ENCODE data around the gene OR10H3. TPM values are rescaled to one million over a fixed set of nuclear protein-coding genes. Genes with fewer than 3 reads are reported as not detected.
"Not testable (repeated sequence)": the region's sequence is repeated elsewhere in the genome, so short reads cannot be mapped to it uniquely, and the experiment has no call there.

OR10H3 gene
- total RNA-seq, 2 experiments from 2014 or later = not detected

DNA sequence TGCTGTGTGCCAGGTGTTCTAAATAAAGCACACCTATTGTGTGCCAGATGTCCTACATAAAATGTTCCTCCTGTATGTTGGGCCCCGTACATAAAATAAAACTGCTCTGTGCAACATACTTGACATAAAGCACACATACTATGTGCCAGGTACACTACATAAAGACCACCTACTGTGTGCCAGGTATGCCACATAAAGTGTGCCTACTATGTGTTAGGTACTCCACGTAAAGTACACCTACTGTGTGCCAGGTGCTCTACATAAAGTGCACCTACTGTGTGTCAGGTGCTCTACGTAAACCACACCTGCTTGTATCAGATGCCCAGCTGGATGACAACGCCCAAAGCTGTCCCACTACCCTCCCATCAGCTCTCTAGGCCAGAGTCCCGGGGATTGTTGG, 43.9 kb downstream of the OR10H3 start:
- CTCF ChIA-PET = no interaction called here
- Mint-ChIP-seq H3K27me3 (no peaks in the 10 kb centered on the region), H3K4me1 (ENCODE audit: low read depth) (no peaks in the 10 kb centered on the region), H3K36me3 (ENCODE audit: low read depth) (no peaks in the 10 kb centered on the region), H3K27ac (no peak overlapping the region), H3K4me3 (no peak overlapping the region), H3K9me3 (no peaks in the 10 kb centered on the region)
- ATAC-seq (no peak), DNase-seq (no peak)
- POLR2A ChIA-PET = interaction anchor here (0.6 kb wide), 1 partner anchor 141 kb away, joined by 3 read pairs; no protein-coding TSS in a partner anchor
- intact Hi-C loops (cut with micrococcal nuclease) = no loop called here
- TF ChIP-seq, protein P1, sequence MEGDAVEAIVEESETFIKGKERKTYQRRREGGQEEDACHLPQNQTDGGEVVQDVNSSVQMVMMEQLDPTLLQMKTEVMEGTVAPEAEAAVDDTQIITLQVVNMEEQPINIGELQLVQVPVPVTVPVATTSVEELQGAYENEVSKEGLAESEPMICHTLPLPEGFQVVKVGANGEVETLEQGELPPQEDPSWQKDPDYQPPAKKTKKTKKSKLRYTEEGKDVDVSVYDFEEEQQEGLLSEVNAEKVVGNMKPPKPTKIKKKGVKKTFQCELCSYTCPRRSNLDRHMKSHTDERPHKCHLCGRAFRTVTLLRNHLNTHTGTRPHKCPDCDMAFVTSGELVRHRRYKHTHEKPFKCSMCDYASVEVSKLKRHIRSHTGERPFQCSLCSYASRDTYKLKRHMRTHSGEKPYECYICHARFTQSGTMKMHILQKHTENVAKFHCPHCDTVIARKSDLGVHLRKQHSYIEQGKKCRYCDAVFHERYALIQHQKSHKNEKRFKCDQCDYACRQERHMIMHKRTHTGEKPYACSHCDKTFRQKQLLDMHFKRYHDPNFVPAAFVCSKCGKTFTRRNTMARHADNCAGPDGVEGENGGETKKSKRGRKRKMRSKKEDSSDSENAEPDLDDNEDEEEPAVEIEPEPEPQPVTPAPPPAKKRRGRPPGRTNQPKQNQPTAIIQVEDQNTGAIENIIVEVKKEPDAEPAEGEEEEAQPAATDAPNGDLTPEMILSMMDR (IDR thresholded peaks at IDR 0.05) = no peak

DNA sequence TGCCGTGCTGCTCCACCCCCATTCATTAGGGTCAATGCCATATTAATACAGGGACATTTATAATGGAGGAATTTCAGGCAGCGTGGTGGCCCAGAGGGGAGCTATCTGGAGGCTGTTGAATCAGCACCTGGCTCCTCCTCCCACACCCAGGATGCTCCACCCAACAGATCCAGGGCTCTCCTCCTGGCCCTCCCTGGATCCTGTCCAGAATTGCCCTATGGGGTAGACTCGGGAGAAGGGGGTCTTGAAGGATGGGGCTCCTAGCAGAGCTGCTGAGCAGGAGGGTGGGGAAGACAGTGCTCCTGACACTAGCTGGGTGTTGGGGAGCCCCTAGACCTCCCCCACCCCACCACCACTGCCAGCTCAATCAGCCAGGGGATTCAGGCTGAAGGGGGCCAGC, 44.4 kb downstream of the OR10H3 start:
- no peak for DNase-seq
- peaks cover 1% of the 10 kb centered on the region for H3K27me3 Mint-ChIP-seq
- H3K4me3 Mint-ChIP-seq = no peak overlapping the region
- ATAC-seq = no peak
- H3K4me1 Mint-ChIP-seq (ENCODE audit: low read depth) = no peaks in the 10 kb centered on the region
- no peaks in the 10 kb centered on the region for H3K9me3 Mint-ChIP-seq
- H3K27ac Mint-ChIP-seq = no peak overlapping the region
- CTCF ChIA-PET = no interaction called here
- TF ChIP-seq, protein P1 (IDR thresholded peaks at IDR 0.05) = no peak
- no peaks in the 10 kb centered on the region for H3K36me3 Mint-ChIP-seq (ENCODE audit: low read depth)
- POLR2A ChIA-PET = no interaction called here
- intact Hi-C loops (cut with micrococcal nuclease) = no loop called here

DNA sequence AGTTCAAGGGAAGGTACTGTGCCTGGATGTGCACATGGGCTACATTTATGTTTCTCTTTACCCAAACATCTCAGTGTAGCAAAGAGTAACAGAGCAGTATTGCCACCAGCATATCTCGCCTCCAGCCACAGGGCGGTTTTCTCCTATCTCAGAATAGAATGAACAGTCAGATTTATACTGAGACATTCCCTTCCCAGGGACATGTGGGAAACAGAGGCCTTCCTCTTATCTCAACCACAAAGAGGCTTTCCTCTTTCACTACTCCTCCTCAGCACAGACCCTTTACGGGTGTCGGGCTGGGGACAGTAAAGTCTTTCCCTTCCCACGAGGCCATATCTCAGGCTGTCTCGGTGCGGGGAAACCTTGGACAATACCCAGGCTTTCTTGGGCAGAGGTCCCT, 45.1 kb downstream of the OR10H3 start:
- CTCF ChIA-PET; DNase-seq; POLR2A ChIA-PET; ATAC-seq; H3K27me3 Mint-ChIP-seq; H3K4me1 Mint-ChIP-seq (ENCODE audit: low read depth); intact Hi-C loops (cut with micrococcal nuclease); H3K36me3 Mint-ChIP-seq (ENCODE audit: low read depth); H3K27ac Mint-ChIP-seq; H3K9me3 Mint-ChIP-seq; H3K4me3 Mint-ChIP-seq: not testable (repeated sequence)

DNA sequence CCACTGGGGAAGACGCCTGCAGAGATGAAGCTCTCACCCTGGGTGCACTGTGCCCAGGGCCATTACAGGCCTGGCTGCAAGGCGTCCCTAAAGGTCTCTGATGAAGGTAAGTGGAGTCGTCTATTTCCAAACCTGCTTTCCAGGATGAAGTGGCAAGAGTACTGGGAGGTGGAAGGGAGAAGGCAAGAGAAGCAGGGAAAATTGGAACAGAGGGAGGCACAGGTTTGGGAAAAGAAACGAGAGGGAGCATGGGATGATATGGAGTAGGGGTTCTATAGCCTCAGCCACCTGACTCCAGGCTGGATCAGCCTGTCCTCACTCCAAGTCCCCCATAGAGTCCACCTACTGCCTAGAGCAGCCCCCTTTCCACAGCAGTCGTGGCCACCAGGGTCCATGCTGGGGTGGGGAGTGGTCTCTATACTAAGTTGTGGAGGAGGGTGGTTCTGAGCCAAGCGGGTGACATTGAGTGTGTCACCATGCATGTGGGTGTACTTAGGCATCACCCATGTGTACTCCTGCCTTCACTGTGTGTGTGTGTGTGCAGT, 49.9 kb downstream of the OR10H3 start, which contains the start of gene OR10H5:
OR10H5 (plus strand) TSS at position 51 of the 545 bp plus-strand sequence. CDS start 6,388 bp downstream, outside the sequence.
- ATAC-seq (no peak), DNase-seq (no peak)
- Mint-ChIP-seq H3K27ac (no peak within 1 kb of the TSS), H3K36me3 (ENCODE audit: low read depth) (no peaks in the 10 kb centered on the region), H3K27me3 (peaks cover 7% of the 10 kb centered on the region), H3K4me1 (ENCODE audit: low read depth) (no peaks in the 10 kb centered on the region), H3K4me3 (no peak within 1 kb of the TSS), H3K9me3 (no peaks in the 10 kb centered on the region)
- POLR2A ChIA-PET = no interaction called here
- TF ChIP-seq, protein P1 (IDR thresholded peaks at IDR 0.05) = no peak
- CTCF ChIA-PET = no interaction called here
- intact Hi-C loops (cut with micrococcal nuclease) = no loop called here

GRCh38 chr19:15788594-15789270, 50.9 kb downstream of the OR10H3 start:
- Mint-ChIP-seq H3K4me3 (no peak overlapping the region), H3K36me3 (ENCODE audit: low read depth) (no peaks in the 10 kb centered on the region), H3K27ac (no peak overlapping the region), H3K4me1 (ENCODE audit: low read depth) (no peaks in the 10 kb centered on the region), H3K9me3 (no peaks in the 10 kb centered on the region), H3K27me3 (peaks cover 7% of the 10 kb centered on the region)
- ATAC-seq = no peak
- ChIA-PET POLR2A (no interaction called here), CTCF (no interaction called here)
- TF ChIP-seq, protein P1 (IDR thresholded peaks at IDR 0.05) = no peak
- intact Hi-C loops (cut with micrococcal nuclease) = no loop called here
- DNase-seq = no peak

Measured in activated CD8-positive, alpha-beta T cell treated with anti-CD3 and anti-CD28 coated beads for 36 hours (primary cell).